Measurements from ENCODE around the gene SCN9A. TPM values are rescaled to one million over a fixed set of nuclear protein-coding genes. Genes with fewer than 3 reads are reported as not detected.

Gene SCN9A
- 0.10 TPM for polyA plus RNA-seq (2012; ENCODE audit: insufficient read length, low read depth)

DNA sequence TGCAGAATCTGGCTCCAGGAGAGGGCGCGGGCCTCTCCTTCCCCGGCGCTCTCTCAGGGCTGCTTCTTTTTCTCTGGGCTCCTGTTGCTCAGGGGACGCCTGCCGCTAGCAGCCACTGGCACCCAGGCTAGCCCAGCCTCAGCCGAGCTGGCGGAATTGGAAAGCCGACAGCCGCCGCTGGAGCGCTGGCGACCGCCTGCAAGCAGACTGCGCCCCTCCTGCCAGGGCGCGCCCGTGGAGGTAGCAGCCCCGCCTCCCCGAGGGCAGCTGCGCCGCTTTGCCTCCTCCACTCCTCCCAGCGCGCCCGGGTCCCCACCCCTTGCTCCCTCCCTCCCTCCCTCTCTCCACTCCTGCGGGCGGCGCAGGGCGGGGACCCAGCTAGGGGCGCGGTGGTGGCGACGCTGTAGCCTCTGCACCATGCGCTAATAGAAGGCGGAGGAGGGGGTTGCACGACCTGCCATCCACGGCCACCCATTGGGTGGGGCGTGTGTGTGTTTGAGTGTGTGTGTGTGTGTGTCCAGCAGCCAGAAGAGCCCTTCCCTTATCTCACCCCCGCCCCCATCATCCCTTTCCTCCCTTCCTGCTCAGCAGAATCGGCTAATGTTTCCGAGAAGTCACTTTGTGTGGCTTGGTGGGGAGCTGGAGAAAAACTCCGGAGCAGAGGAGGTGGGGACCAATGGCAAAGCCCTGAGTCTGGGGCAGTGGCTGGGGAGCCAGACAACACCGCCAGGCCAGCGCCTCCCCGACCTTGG is at the start of gene SCN9A:
Gene SCN9A (minus strand): TSS at position 209 of the 752 bp plus-strand sequence. CDS start 64,188 bp downstream, outside the sequence.
- TF ChIP-seq FOXP2 (optimal IDR thresholded peaks at IDR 0.05; ENCODE audit: borderline replicate concordance, extremely low read depth, extremely low read length, insufficient read depth) (no peak), SIN3A (IDR thresholded peaks at IDR 0.05; ENCODE audit: borderline replicate concordance, insufficient read depth, low read length) (no peak), TAF1 (IDR thresholded peaks at IDR 0.05; ENCODE audit: borderline replicate concordance, insufficient read depth, low read length) (no peak), POLR2AphosphoS5 (IDR thresholded peaks at IDR 0.05; ENCODE audit: low read depth, low read length) (no peak)
- TF ChIP-seq, protein P1, sequence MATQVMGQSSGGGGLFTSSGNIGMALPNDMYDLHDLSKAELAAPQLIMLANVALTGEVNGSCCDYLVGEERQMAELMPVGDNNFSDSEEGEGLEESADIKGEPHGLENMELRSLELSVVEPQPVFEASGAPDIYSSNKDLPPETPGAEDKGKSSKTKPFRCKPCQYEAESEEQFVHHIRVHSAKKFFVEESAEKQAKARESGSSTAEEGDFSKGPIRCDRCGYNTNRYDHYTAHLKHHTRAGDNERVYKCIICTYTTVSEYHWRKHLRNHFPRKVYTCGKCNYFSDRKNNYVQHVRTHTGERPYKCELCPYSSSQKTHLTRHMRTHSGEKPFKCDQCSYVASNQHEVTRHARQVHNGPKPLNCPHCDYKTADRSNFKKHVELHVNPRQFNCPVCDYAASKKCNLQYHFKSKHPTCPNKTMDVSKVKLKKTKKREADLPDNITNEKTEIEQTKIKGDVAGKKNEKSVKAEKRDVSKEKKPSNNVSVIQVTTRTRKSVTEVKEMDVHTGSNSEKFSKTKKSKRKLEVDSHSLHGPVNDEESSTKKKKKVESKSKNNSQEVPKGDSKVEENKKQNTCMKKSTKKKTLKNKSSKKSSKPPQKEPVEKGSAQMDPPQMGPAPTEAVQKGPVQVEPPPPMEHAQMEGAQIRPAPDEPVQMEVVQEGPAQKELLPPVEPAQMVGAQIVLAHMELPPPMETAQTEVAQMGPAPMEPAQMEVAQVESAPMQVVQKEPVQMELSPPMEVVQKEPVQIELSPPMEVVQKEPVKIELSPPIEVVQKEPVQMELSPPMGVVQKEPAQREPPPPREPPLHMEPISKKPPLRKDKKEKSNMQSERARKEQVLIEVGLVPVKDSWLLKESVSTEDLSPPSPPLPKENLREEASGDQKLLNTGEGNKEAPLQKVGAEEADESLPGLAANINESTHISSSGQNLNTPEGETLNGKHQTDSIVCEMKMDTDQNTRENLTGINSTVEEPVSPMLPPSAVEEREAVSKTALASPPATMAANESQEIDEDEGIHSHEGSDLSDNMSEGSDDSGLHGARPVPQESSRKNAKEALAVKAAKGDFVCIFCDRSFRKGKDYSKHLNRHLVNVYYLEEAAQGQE (IDR thresholded peaks at IDR 0.05; ENCODE audit: insufficient read depth in 1 of 2, low read depth in 2 of 2, low read length in 2 of 2): no peak

DNA sequence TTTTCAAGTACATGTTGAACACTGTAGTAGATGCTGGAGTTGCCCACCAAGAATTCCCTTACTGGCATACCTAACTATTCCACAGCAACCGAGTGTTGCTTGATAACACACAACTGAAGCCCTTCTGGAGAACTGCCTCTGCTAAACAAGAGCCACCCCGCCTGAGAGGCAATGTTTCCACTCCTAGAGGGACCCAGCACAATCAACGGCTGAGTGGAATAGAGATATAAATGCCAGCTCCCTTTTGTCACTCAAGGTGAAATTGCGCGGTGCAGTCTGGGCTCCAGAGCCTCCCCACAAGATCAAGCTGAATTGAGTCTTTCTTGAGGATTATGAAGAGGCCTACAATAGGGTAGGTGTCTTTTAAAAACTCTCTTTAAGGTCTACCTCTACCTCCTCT is 49.1 kb upstream of the SCN9A start:
- TF ChIP-seq, protein P1 (IDR thresholded peaks at IDR 0.05; ENCODE audit: insufficient read depth in 1 of 2, low read depth in 2 of 2, low read length in 2 of 2): no peak
- no peak for TF ChIP-seq SIN3A (IDR thresholded peaks at IDR 0.05; ENCODE audit: borderline replicate concordance, insufficient read depth, low read length)

DNA sequence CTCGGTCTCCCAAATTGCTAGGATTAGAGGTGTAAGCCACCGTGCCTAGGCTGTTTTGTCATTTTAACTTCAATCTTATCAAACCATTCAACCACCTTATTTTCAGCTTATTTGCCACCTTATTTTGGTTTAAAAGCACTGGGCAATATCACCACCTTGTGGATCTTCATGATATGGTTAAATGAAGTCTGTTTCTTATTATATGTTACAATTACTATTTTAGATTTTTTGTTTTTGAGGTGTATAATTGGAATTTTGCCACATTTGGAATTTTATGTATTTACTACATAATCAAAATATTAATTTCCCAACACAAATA is 43.8 kb upstream of the SCN9A start:
- TF ChIP-seq, protein P1 (IDR thresholded peaks at IDR 0.05; ENCODE audit: insufficient read depth in 1 of 2, low read depth in 2 of 2, low read length in 2 of 2): no peak
- TF ChIP-seq FOXP2 (optimal IDR thresholded peaks at IDR 0.05; ENCODE audit: borderline replicate concordance, extremely low read depth, extremely low read length, insufficient read depth) (no peak), TAF1 (IDR thresholded peaks at IDR 0.05; ENCODE audit: borderline replicate concordance, insufficient read depth, low read length) (no peak), SIN3A (IDR thresholded peaks at IDR 0.05; ENCODE audit: borderline replicate concordance, insufficient read depth, low read length) (no peak), POLR2AphosphoS5 (IDR thresholded peaks at IDR 0.05; ENCODE audit: low read depth, low read length) (no peak)

DNA sequence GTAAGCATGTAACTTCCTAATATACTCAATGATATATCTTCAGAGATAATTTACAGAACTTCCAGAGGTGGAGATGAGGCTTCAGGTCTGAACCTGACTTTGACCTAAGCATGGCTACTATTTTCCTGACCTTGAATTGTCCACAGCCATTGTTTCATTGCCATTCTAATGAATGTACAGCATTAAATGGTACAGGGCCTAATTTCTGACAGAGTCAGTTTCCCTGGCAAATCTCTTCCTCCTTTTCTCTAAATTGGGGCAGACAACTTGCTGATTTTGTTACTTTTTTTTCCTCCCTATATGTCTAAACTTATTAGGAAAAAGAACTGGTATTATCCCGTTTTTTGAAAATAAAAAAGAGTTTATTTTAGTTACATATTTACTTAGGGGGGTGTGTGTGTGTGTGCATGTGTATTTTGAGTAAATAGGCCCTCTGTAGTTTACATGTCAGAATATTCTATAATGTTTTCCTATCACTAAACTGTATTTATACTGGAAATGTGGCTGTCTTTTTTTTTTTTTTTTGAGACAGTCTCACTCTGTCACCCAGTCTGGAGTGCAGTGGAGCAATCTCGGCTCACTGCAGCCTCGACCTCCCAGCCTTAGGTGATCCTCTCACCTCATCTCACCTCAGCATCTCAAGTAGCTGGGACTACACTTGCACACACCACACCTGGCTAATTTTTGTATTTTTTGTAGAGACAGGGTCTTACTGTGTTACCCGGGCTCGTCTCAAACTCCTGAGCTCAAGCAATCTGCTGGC is 43.3 kb upstream of the SCN9A start:
- TF ChIP-seq POLR2AphosphoS5 (IDR thresholded peaks at IDR 0.05; ENCODE audit: low read depth, low read length) (no peak), FOXP2 (optimal IDR thresholded peaks at IDR 0.05; ENCODE audit: borderline replicate concordance, extremely low read depth, extremely low read length, insufficient read depth) (no peak), TAF1 (IDR thresholded peaks at IDR 0.05; ENCODE audit: borderline replicate concordance, insufficient read depth, low read length) (no peak)
- TF ChIP-seq, protein P1 (IDR thresholded peaks at IDR 0.05; ENCODE audit: insufficient read depth in 1 of 2, low read depth in 2 of 2, low read length in 2 of 2): no peak
